ENCODE data around the gene CNGA1.
"Not testable (repeated sequence)": the region's sequence is repeated elsewhere in the genome, so short reads cannot be mapped to it uniquely, and the experiment has no call there.

CNGA1 gene

DNA sequence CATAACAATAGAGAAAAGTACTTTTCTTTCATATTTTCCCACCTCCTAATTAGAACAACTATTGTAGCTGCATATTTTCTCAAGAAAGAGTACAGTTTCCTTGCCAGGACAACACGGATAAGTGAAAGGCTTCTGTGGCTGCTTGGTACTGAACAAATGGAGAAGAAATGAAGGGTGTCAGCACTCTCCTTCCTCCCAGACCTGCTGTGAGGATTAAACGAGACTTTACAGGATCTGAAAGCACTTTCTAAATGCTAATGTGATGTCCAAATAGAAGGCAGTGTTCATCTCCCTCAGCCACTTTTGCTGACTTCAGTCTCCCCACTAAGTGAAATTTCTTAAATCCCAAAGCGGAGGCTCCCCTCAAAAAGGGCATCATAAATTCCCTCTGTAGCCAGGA lies 14.0 kb upstream of the CNGA1 start:
- DNase-seq (ENCODE audit: low spot score), result no peak

GRCh38 chr4:48028696-48029095 lies 12.2 kb upstream of the CNGA1 start:
- no peak for DNase-seq (ENCODE audit: low spot score)

GRCh38 chr4:48027653-48028052 lies 11.2 kb upstream of the CNGA1 start:
- no peak for DNase-seq (ENCODE audit: low spot score)

DNA sequence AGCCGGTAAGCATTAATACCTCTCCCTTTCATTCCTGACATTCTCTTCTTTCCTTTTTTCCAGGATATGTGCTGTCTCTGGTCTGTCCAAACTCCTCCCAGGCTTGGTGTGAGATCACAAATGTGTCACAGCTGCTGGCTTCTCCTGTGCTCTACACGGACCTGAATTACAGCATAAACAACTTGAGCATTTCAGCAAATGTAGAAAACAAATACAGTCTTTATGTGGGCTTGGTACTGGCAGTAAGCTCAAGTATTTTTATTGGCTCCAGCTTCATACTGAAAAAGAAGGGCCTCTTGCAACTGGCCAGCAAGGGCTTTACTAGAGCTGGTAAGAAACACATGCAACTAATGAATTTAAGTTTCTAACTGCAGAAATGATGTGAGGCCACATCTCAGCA lies 8.5 kb upstream of the CNGA1 start:
- no peak for DNase-seq (ENCODE audit: low spot score)

- DNase-seq (ENCODE audit: low spot score), result no peak
Observed at GRCh38 chr4:48024522-48024921, 8.0 kb upstream of the CNGA1 start.

- no peak for DNase-seq (ENCODE audit: low spot score)
Observed at GRCh38 chr4:48022192-48022799, 5.8 kb upstream of the CNGA1 start.

DNA sequence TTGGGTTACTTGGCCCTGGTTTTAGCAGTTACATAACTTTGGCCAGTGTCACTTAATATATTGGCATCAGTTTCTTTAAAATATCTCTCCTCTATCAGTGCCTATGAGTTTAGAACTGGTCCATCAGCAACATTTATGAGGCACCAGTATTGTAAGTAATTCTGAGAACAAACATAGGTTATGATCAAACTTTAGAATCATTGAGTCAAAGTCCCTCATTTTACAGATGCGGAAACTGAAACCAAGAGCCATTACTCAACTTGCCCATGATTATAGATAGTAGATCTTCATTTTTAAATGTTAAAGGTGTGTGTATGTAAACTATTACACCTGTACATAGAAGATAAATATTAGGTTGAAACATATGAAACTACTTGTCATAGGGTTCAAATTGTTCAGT lies 4.6 kb upstream of the CNGA1 start:
- DNase-seq (ENCODE audit: low spot score), result no peak

DNA sequence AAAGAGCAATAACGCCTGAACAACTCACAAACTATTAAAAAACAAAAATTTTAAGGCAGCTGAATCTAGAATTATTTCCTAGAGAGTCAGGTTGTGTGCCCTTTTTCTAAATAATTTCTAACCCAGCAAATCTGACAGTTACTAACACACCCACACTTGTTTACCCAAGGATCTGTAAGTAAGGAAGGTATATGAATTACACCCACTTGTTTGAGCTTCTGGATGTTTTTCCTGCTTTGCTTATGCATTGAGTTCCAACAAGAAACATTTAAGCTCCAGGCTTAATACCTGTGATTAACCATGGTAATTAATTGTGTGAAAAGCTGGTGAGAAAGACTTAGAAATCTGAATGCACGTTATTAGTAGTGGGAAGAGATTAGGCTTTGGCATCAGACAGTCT lies 1.6 kb upstream of the CNGA1 start:
- no peak for DNase-seq (ENCODE audit: low spot score)

DNA sequence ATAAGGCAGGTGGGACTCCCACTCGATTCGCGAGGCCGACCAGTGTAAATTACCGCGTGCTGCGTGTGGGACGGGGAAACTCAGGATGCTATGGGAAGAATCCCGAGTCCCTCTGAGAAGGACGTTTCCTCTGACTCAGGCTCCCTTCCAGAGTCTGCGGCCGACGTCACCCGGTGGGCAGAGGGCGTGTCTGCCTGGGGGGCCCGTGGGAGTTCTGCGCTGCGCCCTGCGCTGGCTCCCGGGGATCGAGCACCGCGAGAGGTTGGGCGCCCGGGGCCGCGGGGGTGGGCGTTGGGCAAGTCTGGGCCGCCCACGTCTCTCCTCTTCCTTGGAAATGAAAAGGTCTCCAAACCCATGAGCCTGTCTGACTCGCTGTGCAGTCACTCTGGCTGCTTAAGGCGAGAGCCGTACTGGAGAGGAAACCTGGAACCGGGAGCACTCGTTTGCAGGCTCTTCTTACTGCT lies 659 bp upstream of the CNGA1 start:
- DNase-seq (ENCODE audit: low spot score), result peak; percentile 88

- DNase-seq (ENCODE audit: low spot score), result no peak
Observed at GRCh38 chr4:48015678-48016077, 803 bp downstream of the CNGA1 start.

DNA sequence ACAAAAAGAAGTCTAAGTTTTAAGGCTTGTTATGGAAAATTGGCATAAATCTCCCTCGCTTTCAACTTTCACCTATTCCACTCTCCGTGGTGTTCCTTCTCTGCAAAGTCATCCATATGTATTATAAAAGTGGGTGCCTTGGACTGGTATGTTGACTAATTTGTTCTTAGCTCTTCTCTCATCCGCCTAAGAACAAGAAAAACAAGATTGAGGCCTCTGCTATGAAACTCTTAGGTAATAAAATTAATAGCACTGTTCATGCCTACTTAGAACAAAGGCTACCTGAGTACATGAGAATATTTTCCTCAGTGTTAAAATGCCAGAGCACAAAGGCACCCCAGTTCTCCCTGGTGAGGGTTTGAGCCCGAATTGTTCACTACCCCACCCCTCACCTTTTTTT lies 1.3 kb downstream of the CNGA1 start:
- DNase-seq (ENCODE audit: low spot score), result no peak

GRCh38 chr4:48012824-48013223 lies 3.7 kb downstream of the CNGA1 start:
- no peak for DNase-seq (ENCODE audit: low spot score)

DNA sequence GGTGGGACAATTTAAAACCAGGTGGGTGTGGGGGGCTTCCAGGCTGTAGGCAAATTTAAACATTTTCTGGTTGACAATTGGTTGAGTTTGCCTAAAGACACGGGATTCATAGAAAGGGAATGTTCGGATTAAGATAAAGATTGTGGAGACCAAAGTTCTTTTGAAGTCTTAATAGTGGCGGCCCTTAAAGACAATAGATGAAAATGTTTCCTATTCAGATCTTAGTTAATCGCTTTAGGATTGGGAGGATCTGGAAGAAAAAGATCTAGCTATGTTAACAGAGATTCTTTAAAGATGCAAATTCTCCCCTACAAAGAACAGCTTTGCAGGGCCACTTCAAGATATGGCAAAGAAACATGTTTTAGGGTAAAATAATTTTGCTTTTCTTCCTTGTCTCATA lies 4.8 kb downstream of the CNGA1 start:
- no peak for DNase-seq (ENCODE audit: low spot score)

GRCh38 chr4:48010906-48011305 lies 5.6 kb downstream of the CNGA1 start:
- DNase-seq (ENCODE audit: low spot score), result not testable (repeated sequence)

DNA sequence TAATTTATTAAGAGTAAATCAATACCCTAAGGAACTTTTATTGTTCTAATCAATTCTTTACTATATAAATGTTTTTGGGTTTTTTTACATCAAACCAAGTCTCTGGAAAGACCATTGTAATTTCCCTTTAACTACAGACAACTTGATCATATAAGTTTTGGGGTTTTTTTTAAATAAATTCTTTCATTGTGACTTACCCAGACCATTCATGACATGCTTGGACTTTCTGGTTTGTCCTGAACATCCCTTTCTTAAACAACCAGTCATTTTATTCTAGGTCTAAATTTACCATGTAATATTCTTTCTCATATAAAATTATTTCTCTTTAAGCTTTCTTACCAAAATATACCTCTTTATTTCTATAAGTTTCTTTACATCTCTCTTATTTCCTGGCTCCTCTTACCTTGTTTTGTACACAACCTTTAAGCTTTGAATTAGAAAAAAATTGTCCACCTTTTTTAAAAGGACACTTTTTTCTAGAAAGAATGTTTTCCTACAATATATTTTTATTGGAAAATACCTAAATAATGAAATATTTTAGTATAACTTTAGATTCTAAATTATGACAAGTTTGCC lies 8.4 kb downstream of the CNGA1 start:
- DNase-seq (ENCODE audit: low spot score), result peak; percentile 13

DNA sequence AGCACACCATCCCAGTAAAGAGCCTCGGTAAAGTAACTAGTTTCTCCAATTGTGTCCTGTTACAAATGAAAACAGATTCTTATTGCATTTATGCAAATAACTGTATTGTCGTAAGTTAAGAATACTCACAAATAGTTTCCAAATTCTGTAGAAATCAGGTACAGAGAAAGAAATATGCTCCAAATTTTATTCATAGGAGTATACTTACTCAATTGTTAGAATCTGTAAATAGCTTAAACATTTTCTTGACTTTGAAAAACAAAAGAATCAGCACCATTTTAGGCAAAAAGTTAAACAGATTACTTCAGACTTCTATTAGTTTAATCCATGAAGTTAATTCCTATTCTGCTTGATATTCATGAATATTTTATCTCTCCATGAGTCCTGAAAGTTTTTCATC lies 10.7 kb downstream of the CNGA1 start:
- DNase-seq (ENCODE audit: low spot score), result no peak

GRCh38 chr4:48003568-48003967 lies 12.9 kb downstream of the CNGA1 start:
- DNase-seq (ENCODE audit: low spot score), result peak; percentile 16

- no peak for DNase-seq (ENCODE audit: low spot score)
Observed at GRCh38 chr4:48002267-48002666, 14.2 kb downstream of the CNGA1 start.

GRCh38 chr4:47996021-47996420 lies 20.5 kb downstream of the CNGA1 start:
- no peak for DNase-seq (ENCODE audit: low spot score)

DNA sequence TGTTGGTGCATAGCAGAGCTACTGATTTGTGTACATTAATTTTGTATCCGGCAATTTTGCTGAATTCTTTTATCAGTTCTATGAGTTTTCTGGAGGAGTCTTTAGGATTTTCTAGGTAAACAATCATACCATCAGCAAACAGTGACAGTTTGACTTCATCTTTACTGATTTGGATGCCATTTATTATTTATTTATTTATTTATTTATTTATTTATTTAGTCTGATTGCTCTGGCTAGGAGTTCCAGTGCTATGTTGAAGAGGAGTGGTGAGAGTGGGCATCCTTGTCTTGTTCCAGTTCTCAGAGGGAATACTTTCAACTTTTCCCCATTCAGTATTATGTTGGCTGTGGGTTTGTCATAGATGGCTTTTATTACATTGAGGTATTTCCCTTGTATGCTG lies 24.0 kb downstream of the CNGA1 start:
- DNase-seq (ENCODE audit: low spot score), result not testable (repeated sequence)

- no peak for DNase-seq (ENCODE audit: low spot score)
Observed at GRCh38 chr4:47990145-47990544, 26.3 kb downstream of the CNGA1 start.

GRCh38 chr4:47974566-47974965 lies 41.9 kb downstream of the CNGA1 start:
- DNase-seq (ENCODE audit: low spot score), result no peak

GRCh38 chr4:47972721-47973120 lies 43.8 kb downstream of the CNGA1 start:
- DNase-seq (ENCODE audit: low spot score), result no peak

DNA sequence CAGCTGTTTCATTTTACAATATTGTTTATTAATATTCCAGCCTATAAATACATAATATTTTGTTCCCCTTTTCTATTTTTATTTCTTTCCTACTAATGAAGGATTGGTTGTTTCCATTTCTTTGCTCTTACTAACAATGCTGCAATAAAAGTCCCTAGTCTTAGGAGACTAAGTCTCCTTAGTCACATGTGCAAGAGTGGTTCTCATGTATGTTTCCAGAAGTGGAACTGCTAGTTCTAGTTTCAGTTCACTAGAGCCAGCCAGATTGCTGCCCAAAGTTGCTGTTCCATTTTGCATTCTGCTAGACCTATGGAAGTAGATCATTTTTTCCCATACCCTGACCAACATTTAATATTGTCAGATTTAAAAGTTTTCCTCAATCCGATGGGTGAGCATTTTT lies 44.3 kb downstream of the CNGA1 start:
- no peak for DNase-seq (ENCODE audit: low spot score)
